ENCODE measurements around the gene DCBLD2. TPM values are rescaled to one million over a fixed set of nuclear protein-coding genes. Genes with fewer than 3 reads are reported as not detected.

The DCBLD2 gene
- total and polyA plus RNA-seq, 2 of the 4 experiments (the other 2 are of a cell fraction) = 121 to 196 TPM

DNA sequence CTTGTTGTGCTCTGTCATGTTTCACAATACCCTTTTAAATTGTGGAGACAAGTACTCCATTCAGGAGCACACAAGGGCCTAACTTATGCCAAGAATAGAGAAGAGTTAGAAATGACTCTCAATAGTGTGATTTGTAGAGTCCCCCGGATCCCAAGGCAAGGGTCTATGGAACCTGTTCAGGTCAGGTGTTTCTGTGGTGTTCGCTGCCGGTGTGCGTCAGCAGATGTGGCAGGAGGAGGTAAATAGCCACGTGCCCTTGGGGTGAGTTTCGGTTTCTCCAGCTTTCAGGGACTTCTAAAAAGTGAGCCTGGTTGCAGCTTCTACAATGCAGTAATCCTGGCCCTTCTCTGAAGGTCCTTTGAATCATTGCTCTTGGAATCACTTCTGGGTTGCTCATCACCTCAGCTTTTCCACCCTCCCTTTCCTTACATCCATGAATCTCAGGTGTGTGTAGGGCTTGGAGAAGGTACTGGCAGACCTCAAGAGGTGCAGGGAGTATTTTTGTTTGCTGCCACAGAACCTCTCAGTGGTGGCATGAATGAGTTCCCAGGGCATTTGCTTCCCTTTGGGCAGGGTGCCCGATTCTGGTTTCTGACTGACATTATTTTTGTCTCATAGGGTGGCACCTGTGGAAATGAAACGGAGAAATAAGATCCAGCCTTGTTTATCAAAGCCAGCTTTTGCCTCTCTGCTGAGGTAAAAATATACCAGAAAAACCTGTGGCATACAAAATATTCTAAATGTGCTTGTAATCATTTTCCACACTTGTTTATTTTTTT lies 131.0 kb downstream of the DCBLD2 start:
- Histone ChIP-seq H3K27ac (ENCODE audit: insufficient read depth, low read length) (no peak overlapping the region), H2BK5ac (ENCODE audit: low read depth, low read length, poor library complexity, severe bottlenecking) (no peak overlapping the region), H2AK5ac (ENCODE audit: low read depth, low read length) (no peak overlapping the region), H2BK20ac (ENCODE audit: low read depth, low read length) (no peak overlapping the region), H4K91ac (ENCODE audit: insufficient read depth, low read depth, low read length) (no peak overlapping the region), H4K5ac (ENCODE audit: low read depth, low read length) (no peak overlapping the region), H3K9me3 (ENCODE audit: control insufficient read depth, insufficient read depth, low read length) (no peaks in the 10 kb centered on the region), H3K18ac (ENCODE audit: low read depth, low read length) (no peak overlapping the region), H2AFZ (replicated peaks; ENCODE audit: low read length, poor library complexity) (no peak overlapping the region), H3K14ac (replicated peaks; ENCODE audit: low read depth, low read length) (no peak overlapping the region), H3K4ac (ENCODE audit: low read depth, low read length) (no peak overlapping the region), H2BK120ac (ENCODE audit: low read depth, low read length) (no peak overlapping the region), H2BK15ac (ENCODE audit: low read depth, low read length) (no peak overlapping the region), H3K36me3 (ENCODE audit: control insufficient read depth, insufficient read depth, low read length) (no peaks in the 10 kb centered on the region), H3K9ac (ENCODE audit: low read depth, low read length) (no peak overlapping the region), H3K4me3 (ENCODE audit: insufficient read depth, low read depth, low read length) (no peak overlapping the region), H2AK9ac (replicated peaks; ENCODE audit: low read depth, low read length, poor library complexity) (no peak overlapping the region), H3K56ac (ENCODE audit: extremely low read depth, insufficient read depth, low read length) (no peak overlapping the region), H3K4me1 (ENCODE audit: control insufficient read depth, insufficient read depth, low read length) (no peaks in the 10 kb centered on the region), H4K20me1 (ENCODE audit: insufficient read depth, low read length) (no peaks in the 10 kb centered on the region), H4K8ac (ENCODE audit: low read depth in 2 of 2, low read length in 2 of 2) (no peak overlapping the region), H3K23ac (ENCODE audit: low read depth, low read length) (no peak overlapping the region; the same call in 1 of the 2 replicates), H3K9me1 (ENCODE audit: insufficient read depth, low read length) (no peaks in the 10 kb centered on the region), H3K79me1 (ENCODE audit: low read depth in 1 of 2, low read length in 2 of 2) (no peaks in the 10 kb centered on the region), H3K4me2 (ENCODE audit: low read depth, low read length) (no peak overlapping the region), H3K27me3 (ENCODE audit: control insufficient read depth, insufficient read depth, low read length) (no peaks in the 10 kb centered on the region)
- no peak for DNase-seq
- ChIA-PET CTCF (no interaction called here), POLR2A (ENCODE audit: unreplicated experiment) (no interaction called here)
- BruUV-seq (replicated peaks) = no TSS peak
- dilution Hi-C loops (cut with HindIII; ENCODE audit: low sequenced_read_pairs, unreplicated experiment) = no loop called here
- intact Hi-C loops (cut with micrococcal nuclease) = no loop called here
- in situ Hi-C loops (cut with MboI; ENCODE audit: low sequenced_read_pairs) = no loop called here
- WGBS, 2 experiments (ENCODE audit: extremely low coverage in 2 of 2, insufficient read length in 1 of 2) = 100% methylated on average over 2 of the region's 8 CpGs; no CpG with 5 or more reads in 1 of the 2 experiments
- no peak for ATAC-seq (ENCODE audit: low read depth)
- no peak for TF ChIP-seq RFX5 (IDR thresholded peaks at IDR 0.05; ENCODE audit: low read depth, low read length)
- no peak for TF ChIP-seq BHLHE40 (IDR thresholded peaks at IDR 0.05; ENCODE audit: low read depth, low read length)
- no peak for TF ChIP-seq FOS (IDR thresholded peaks at IDR 0.05; ENCODE audit: low read depth, low read length)
- TF ChIP-seq RAD21 (IDR thresholded peaks at IDR 0.05; ENCODE audit: low read length) = no peak
- no peak for TF ChIP-seq SMC3 (IDR thresholded peaks at IDR 0.05; ENCODE audit: low read depth, low read length)
- no peak for TF ChIP-seq POLR2A (IDR thresholded peaks at IDR 0.05; ENCODE audit: low read depth, low read length)
- TF ChIP-seq MAZ (IDR thresholded peaks at IDR 0.05; ENCODE audit: borderline replicate concordance, low read depth, low read length) = no peak
- TF ChIP-seq, protein P1, sequence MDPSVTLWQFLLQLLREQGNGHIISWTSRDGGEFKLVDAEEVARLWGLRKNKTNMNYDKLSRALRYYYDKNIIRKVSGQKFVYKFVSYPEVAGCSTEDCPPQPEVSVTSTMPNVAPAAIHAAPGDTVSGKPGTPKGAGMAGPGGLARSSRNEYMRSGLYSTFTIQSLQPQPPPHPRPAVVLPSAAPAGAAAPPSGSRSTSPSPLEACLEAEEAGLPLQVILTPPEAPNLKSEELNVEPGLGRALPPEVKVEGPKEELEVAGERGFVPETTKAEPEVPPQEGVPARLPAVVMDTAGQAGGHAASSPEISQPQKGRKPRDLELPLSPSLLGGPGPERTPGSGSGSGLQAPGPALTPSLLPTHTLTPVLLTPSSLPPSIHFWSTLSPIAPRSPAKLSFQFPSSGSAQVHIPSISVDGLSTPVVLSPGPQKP (IDR thresholded peaks at IDR 0.05; ENCODE audit: borderline replicate concordance, low read depth, low read length) = no peak
- TF ChIP-seq MAFK (IDR thresholded peaks at IDR 0.05; ENCODE audit: low read depth, low read length) = no peak
- TF ChIP-seq RCOR1 (IDR thresholded peaks at IDR 0.05; ENCODE audit: insufficient replicate concordance, low read length) = no peak
